HG02870 (cell line): ENCODE data around the gene SLC35F6.
A peak's percentile ranks its signal among the peaks of the same experiment; 100 is the strongest.

Experiments
- ATAC-seq: cut with Tn5 transposase; IDR thresholded peaks from one replicate; pipeline ENCODE4 v1.9.1; 2021; ENCODE audit warnings: mild to moderate bottlenecking, moderate library complexity; ENCODE audit not compliant: unreplicated experiment

Gene SLC35F6

DNA sequence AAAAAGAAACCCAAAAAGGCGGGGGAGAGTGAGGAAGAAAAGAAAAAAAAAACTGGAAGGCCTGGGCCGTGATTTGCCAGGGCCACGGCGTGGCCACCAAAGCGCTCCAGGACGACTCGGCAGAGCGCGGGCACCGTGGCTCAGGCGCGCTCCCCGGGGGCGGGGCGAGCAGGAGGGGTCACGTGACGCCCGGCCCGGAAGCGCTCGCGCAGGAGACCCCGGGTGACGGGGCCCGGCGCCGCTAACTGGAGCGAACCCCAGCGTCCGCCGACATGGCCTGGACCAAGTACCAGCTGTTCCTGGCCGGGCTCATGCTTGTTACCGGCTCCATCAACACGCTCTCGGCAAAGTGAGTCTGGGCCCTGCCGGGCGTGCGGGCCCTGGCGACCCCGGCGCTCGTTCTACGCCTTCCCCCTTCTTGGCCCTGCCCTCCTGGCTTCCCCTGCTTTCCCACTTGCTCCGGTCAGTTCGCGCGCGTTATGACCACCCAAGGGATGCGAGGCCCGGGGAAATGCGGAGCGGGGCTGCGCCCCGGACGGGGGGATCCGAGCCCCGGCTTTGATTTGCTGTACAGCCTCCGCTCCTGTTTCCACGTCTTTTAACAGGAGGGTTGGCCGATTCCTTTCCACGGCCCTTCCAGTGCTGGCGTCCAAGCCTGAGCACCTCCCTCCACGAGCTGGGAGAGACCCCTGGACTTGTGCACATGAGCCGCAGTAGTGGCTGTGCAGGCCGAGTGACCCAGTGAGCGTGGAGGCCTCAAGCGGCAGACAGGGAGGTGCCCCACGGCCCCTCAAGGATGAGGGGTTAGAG is at the start of gene SLC35F6:
SLC35F6 (plus strand) TSS at position 207 of the 810 bp plus-strand sequence; CDS start at position 273, 66 bp downstream.
- ATAC-seq: peak; percentile 68

GRCh38 chr2:26715528-26716270 is 48.4 kb upstream of the SLC35F6 start:
- ATAC-seq: no peak

- no peak for ATAC-seq
Measured at GRCh38 chr2:26716340-26716739, 47.7 kb upstream of the SLC35F6 start.

DNA sequence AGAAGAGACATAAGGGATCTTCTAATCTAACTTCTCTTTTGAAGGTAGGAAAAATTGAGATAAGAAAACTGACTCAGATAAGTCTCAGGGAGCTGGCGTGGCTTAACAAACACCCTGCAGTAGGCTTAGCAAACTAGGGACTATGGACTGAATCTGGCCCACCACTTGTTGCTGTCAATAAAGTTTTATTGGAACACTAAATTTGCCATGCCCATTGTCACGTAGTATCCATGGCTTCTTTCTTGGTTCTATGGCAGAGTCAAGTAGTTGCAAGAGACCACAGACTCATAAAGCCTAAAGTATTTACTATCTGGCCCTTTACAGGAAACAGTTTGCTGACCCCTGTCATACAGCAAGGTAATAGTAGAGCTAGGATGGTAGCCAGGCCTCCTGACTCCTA is 47.3 kb upstream of the SLC35F6 start:
- ATAC-seq: no peak

GRCh38 chr2:26717362-26717761 is 46.7 kb upstream of the SLC35F6 start:
- no peak for ATAC-seq

DNA sequence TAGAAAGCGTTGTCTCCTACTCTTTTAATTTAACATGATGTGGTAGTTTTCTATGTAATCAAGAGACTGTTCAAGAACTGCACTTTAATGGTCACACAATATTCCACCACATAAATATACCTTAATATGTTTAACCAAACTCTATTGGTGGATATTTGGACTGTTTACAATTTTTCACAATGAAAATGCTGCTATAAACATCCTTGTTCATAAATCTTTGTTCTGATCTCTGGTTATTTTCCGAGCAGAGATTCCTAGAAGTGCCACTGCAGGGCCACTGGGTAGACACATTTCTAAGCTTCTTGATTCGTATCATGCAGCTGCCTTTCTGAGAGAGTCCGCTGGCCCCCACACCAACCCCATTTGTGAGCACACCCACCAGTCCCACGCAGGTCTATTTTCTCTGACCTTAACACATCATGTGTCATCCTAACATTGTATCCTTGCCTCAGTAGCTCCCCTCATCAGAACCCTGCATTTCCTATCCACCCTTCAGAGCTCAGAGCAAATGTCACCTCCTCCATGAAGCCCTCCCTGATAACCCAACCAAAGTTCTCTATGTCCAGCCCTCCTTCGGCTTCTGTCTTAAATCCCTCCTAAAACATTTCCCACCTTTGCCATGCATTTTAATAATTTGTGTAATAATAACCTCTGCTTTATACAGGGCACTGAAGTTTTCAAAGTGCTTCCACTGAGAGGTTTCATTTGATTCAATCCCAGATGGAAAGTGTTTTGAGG is 45.0 kb upstream of the SLC35F6 start:
- no peak for ATAC-seq

GRCh38 chr2:26720322-26721114 is 43.6 kb upstream of the SLC35F6 start:
- no peak for ATAC-seq

- no peak for ATAC-seq
Measured at GRCh38 chr2:26721115-26722032, 42.7 kb upstream of the SLC35F6 start.

- ATAC-seq: no peak
Measured at GRCh38 chr2:26722328-26722727, 41.8 kb upstream of the SLC35F6 start.

DNA sequence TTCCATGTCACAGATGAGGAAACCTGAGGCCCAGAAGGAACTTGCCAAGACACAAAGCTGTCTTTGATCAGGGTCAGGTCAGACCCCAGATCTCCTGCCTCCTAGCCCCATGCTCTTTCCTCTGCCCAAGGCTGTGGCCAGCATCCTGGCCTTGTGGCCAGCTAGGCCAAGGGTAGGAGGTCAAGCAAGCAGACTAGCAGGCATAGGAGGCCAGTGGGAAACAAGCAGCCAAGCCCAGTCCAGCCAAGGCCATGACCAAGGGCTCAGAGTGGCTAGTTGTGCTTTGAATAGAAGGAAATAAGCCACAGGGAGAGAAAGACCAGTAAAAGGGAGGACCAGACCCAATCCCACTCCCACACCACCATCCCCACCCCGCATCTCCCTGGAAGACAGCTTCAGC is 41.2 kb upstream of the SLC35F6 start:
- no peak for ATAC-seq

GRCh38 chr2:26723475-26723874 is 40.6 kb upstream of the SLC35F6 start:
- ATAC-seq: no peak

GRCh38 chr2:26723991-26724750 is 39.9 kb upstream of the SLC35F6 start:
- no peak for ATAC-seq

DNA sequence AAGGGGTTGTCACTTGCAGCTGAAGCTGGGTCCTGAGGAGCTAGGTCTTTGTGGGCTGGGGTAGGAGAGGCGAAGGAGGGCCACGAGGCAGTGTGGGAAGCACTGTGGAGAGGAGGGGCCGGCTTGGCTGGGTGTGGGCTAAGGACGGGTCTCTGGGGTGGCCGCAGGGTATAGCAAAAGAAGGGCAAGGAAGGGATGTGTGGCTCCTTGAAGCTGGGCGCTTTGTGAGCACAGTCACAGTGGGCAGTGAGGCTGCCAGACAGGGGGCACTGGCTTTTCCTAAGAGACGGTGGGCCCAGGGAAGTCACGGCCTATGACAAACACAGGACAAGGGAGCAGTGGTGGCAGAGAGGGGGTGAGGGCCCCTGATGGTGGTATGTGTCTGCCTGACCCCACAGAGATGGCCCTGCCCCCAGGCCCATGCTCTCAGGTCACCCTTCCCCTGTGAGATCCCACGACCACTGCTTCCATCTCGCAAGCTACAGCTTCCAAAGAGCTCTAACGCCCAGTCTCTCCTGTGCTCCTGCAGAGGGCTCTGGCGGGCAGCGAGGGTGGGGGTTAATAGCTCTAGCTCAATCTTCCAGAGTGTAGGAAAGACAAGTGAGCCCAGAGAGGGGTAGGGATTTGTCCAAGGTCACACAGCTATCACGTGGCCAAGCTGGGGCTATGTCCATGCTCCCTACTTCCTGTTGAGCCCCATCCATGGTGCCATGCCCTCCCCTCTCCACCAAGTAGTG is 39.1 kb upstream of the SLC35F6 start:
- no peak for ATAC-seq

DNA sequence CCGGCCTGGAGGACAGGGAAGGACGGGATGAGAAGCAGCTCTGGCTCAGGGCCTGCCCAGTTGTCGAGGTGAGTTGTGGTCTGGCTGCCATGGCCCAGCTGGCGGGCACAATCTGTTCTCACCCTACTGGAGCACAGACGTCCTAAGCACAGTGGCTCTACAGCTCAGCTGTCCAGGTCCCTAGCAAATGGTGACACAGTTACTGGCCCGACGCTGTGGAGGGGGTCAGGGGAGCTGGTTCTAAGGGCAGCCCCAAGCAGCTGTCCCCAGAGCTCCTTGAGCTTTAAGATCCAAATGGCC is 38.6 kb upstream of the SLC35F6 start:
- no peak for ATAC-seq

GRCh38 chr2:26726228-26726627 is 37.9 kb upstream of the SLC35F6 start:
- no peak for ATAC-seq

GRCh38 chr2:26727641-26728561 is 36.2 kb upstream of the SLC35F6 start:
- no peak for ATAC-seq

DNA sequence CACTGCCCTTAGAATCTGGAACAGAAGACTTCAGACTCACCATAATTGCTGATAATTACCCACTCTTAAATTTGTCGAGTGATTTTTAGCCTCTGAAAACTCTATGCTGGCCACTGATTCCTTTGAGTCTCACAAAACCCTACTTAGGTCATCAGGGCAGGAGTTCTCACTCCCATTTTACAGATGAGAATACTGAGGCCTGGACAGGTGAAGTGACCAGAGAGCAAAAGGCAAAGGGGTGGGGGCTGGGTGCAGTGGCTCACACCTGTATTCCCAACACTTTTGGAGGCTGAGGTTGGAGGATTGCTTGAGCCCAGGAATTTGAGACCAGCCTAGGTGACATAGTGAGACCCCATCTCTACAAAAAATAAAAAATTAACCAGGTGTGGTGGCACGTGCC is 34.8 kb upstream of the SLC35F6 start:
- no peak for ATAC-seq
